ENCODE measurements around the gene CBX4. TPM values are rescaled to one million over a fixed set of nuclear protein-coding genes. Genes with fewer than 3 reads are reported as not detected.
A peak's percentile ranks its signal among the peaks of the same experiment; 100 is the strongest.

Gene CBX4
- total RNA-seq, 2 experiments from 2014 or later, result 98.9 to 110 TPM

DNA sequence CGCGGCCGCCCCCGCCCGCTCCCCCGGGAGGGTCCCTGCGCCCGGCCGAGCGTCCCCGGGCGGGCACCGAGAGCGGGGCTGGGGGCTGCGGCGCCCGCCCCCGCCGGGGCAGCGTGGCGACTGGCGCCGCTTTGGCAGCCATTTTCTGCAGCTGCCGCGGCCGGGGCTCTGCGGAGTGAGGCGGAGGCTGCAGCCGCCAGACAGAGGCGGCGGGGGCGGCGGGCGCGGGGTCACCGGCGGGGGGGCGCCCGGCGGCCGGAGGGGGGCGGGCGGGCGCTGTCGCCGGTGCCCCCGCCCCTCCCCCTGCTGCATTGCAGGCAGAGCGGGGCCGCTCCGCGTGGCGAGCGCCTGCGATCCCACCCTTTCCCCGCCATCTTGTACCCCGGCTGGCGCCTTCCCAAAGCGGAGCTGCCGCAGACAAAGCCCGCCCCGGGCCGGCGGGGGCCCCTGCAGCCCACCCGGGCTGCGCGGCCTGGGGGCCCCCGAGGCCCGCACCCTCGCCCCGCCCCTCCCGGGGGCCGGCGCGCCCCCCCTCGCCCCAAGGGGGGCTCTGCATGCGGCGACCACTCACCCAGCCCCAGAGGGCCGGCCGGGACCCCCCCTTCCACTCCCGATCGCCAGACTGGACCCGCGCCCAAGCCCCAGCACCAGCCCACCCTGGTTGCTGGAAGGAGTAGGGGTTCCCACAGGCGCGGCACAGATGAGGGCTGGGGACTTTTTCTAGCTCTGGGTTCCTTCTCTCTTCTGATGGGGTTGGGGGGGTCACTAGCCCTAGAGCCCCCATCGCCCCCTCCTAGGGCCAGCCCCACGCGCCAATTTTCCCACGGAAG lies 25.7 kb downstream of the CBX4 start:
- Histone ChIP-seq H3K4me1 (ENCODE audit: insufficient read depth, low read length, poor library complexity, severe bottlenecking) (peaks cover 38% of the 10 kb centered on the region), H4K20me1 (ENCODE audit: insufficient read depth, low read length) (no peaks in the 10 kb centered on the region), H3K9me2 (ENCODE audit: insufficient read depth, low read length) (no peaks in the 10 kb centered on the region), H3K79me2 (ENCODE audit: insufficient read depth, low read depth, low read length) (no peaks in the 10 kb centered on the region), H3K4me3 (ENCODE audit: low read depth, low read length, poor library complexity, severe bottlenecking) (peak overlapping the region; percentile 47), H3K36me3 (ENCODE audit: insufficient read depth, low read length) (no peaks in the 10 kb centered on the region), H3K4me2 (ENCODE audit: low read length) (peak overlapping the region; percentile 66; the same call in 1 of the 2 replicates), H3K27ac (ENCODE audit: low read depth, low read length, poor library complexity, severe bottlenecking) (no peak overlapping the region), H3K9me3 (ENCODE audit: low read length) (no peaks in the 10 kb centered on the region), H2AFZ (ENCODE audit: low read length) (no peak overlapping the region)
- DNase-seq (ENCODE audit: low spot score), result peak; percentile 38
- ChIA-PET POLR2A (interaction anchor here (1.4 kb wide), 1 partner anchor 26 kb away, joined by 3 read pairs; the partner anchor contains the start of gene CBX4), CTCF (ENCODE audit: unreplicated experiment) (interaction anchor here (0.6 kb wide), 1 partner anchor 161 kb away, joined by 3 read pairs; no protein-coding TSS in a partner anchor)
- TF ChIP-seq, protein P1, sequence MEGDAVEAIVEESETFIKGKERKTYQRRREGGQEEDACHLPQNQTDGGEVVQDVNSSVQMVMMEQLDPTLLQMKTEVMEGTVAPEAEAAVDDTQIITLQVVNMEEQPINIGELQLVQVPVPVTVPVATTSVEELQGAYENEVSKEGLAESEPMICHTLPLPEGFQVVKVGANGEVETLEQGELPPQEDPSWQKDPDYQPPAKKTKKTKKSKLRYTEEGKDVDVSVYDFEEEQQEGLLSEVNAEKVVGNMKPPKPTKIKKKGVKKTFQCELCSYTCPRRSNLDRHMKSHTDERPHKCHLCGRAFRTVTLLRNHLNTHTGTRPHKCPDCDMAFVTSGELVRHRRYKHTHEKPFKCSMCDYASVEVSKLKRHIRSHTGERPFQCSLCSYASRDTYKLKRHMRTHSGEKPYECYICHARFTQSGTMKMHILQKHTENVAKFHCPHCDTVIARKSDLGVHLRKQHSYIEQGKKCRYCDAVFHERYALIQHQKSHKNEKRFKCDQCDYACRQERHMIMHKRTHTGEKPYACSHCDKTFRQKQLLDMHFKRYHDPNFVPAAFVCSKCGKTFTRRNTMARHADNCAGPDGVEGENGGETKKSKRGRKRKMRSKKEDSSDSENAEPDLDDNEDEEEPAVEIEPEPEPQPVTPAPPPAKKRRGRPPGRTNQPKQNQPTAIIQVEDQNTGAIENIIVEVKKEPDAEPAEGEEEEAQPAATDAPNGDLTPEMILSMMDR (conservative IDR thresholded peaks at IDR 0.05; ENCODE audit: low read length), result no peak
- TF ChIP-seq EZH2phosphoT487 (IDR thresholded peaks at IDR 0.05; ENCODE audit: borderline replicate concordance, low read depth, low read length), result no peak
- BruUV-seq (replicated peaks), result no TSS peak
- intact Hi-C loops (cut with micrococcal nuclease; ENCODE audit: unreplicated experiment), result no loop called here

DNA sequence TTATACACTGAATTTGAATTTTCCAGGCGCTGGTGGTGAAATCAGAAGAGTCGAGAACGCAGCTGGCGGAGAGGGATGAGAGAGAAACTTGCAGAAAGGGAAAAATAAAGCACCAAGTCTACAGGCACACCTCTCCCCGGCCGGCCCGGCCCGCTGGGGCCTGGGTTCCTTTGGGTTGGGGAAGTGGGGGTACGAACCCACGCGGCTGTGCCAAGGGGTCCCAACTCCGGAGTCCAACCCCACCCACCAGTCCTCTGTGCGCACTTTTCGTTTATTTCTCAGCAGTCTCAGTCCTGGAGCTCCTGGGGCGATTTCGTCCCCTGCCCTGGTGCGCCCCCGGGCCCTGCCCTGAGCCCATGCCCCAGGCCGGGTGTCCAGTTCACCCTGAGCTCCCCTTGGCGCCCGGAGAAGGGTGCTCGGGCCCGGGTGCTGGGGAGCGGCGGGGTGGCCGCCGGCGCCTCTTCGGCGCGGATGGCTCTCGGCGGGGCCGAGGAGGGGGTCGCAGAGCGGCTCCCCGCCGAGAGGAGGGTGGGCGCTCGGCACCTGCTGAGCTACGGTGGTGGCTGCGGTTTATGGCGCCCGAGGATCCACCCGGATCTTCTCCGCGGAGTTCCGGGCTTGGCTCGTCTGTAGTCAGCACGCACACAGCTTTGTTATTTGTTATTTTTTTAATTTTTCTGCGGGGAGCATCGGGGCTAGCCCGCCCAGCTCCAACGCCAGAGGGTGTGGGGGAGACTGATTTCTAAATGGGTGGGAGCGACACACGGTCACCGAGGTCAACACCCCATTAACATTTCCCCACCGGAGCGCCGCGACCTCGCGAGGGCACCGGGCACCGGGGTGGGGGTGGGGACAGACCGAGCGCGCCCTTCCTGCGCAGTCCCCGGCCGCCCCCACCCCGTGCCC lies 26.6 kb downstream of the CBX4 start:
- BruUV-seq (replicated peaks), result no TSS peak
- Histone ChIP-seq H4K20me1 (ENCODE audit: insufficient read depth, low read length) (no peaks in the 10 kb centered on the region), H2AFZ (ENCODE audit: low read length) (peak overlapping the region; percentile 20; the same call in 1 of the 2 replicates), H3K27ac (ENCODE audit: low read depth, low read length, poor library complexity, severe bottlenecking) (no peak overlapping the region), H3K79me2 (ENCODE audit: insufficient read depth, low read depth, low read length) (no peaks in the 10 kb centered on the region), H3K4me1 (ENCODE audit: insufficient read depth, low read length, poor library complexity, severe bottlenecking) (peaks cover 29% of the 10 kb centered on the region), H3K9me3 (ENCODE audit: low read length) (no peaks in the 10 kb centered on the region), H3K4me3 (ENCODE audit: low read depth, low read length, poor library complexity, severe bottlenecking) (peak overlapping the region; percentile 47), H3K36me3 (ENCODE audit: insufficient read depth, low read length) (no peaks in the 10 kb centered on the region), H3K4me2 (ENCODE audit: low read length) (peak overlapping the region; percentile 66), H3K9me2 (ENCODE audit: insufficient read depth, low read length) (no peaks in the 10 kb centered on the region)
- TF ChIP-seq EZH2phosphoT487 (IDR thresholded peaks at IDR 0.05; ENCODE audit: borderline replicate concordance, low read depth, low read length), result peak; percentile 82
- TF ChIP-seq, protein P1 (conservative IDR thresholded peaks at IDR 0.05; ENCODE audit: low read length), result no peak
- POLR2A ChIA-PET, result interaction anchor here (0.6 to 1.4 kb wide), 3 partner anchors 16 to 34 kb away, joined by 3 to 4 read pairs (median 3); partner anchors contain the start of genes CBX4 and CBX8
- CTCF ChIA-PET (ENCODE audit: unreplicated experiment), result no interaction called here
- intact Hi-C loops (cut with micrococcal nuclease; ENCODE audit: unreplicated experiment), result no loop called here
- DNase-seq (ENCODE audit: low spot score), result no peak

All from OCI-LY7 (cell line).